ENCODE results near the gene TSPAN4.

The TSPAN4 gene

DNA sequence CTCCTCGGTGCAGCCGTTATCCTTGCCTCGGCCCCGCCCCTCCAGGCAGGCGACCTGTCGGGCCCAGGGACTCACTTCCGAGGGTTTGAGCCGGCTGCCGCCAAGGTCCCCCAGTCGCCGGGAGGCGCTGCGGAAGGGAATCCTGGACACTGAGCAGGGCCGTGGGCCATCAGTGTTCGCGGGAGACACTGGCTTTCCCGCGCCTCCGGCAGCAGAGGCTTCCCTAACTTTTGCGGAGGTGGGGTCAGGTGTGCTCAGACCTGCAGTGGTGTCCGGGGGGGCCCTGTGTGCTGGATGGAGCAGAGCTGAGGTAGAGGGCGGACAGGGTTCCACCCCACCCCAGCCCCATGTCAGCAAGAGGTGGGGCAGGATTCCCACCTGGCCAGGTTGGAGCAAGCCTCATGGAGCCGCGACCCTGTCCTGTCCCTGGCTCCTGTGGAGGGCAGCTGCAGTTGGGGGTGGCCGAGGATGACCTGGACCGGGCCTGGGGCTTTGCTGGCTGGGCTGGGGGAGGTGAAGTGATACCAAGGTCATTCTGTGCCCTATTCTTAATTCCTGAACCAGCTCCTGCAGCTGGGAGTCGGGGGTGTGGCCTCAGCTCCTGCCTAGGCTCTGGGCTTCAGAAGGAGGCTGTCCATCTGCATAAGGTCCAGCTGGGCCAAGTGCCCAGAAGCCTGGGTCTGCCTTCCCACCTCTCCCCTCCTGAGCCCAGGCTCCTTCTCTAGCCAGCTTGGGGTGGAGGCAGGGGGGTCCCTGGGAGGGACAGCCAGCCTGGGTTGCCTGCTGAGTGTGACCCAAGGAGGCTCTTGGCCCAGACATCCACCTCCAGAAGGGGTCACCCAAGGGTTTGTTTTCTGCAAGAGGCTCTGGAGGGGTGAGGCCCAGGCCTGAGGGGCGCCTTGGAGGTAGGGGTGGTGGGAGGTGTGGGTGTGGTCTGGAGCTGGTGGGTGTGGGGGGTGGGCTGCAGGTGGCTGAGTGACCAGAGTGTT, 8.4 kb downstream of the TSPAN4 start:
- no peak for DNase-seq

DNA sequence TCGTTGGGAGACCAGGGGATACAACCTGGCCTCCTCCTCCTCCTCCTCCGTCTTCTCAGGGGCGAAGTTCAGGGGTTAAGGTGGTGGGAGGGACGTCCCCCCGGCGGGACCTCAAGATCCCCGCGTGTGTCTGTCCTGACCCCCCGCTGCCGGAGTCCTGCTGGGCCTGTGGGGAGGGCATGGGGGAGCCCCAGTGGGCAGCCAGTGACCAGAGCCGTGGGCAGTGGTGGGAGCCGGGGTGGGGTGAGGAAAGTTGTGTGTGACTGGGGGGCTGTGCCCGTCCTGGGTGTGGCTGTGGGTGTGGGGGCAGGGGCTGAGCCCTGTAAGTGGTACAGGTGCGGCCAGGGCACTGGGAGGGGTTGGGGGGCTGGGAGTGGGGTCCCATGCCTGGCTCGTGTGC, 10.1 kb downstream of the TSPAN4 start:
- DNase-seq: no peak

DNA sequence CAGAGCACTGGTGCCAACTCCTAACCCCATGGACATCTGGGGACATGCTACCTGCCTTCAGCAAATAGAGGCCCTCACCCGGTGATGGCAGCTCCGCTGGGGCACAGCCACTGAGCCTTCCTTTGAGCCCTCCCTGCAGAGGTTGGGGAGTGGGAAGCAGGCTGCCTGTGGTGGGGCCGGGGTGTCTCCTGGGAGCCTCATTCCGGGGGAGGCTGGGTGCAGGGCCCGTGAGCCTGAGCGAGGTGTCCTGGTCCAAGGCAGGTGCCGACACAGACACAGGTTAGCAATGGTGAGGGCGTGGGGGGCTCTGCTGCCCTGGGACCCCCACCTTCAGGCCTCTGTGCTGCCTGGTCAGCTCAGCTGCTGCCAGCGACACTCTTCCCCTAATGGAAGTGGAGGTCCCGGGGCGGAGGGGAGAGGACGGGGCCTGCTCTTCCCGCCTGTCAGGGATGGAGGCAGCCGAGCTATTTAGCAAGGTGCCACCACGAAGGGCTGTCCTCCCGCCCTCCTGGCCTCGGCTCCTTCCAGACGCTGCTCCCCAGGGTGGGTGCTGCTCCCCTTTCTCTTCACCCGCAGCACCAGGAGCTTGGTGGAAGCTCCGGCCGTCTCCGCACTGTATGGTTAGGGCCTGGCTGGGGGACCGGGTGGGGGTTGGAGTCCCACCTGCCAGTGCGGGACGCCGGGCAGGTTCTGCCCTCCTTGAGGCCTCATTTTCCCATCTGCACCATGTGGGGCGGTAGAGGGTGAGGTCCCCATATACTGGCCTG, 11.2 kb downstream of the TSPAN4 start:
- no peak for DNase-seq

DNA sequence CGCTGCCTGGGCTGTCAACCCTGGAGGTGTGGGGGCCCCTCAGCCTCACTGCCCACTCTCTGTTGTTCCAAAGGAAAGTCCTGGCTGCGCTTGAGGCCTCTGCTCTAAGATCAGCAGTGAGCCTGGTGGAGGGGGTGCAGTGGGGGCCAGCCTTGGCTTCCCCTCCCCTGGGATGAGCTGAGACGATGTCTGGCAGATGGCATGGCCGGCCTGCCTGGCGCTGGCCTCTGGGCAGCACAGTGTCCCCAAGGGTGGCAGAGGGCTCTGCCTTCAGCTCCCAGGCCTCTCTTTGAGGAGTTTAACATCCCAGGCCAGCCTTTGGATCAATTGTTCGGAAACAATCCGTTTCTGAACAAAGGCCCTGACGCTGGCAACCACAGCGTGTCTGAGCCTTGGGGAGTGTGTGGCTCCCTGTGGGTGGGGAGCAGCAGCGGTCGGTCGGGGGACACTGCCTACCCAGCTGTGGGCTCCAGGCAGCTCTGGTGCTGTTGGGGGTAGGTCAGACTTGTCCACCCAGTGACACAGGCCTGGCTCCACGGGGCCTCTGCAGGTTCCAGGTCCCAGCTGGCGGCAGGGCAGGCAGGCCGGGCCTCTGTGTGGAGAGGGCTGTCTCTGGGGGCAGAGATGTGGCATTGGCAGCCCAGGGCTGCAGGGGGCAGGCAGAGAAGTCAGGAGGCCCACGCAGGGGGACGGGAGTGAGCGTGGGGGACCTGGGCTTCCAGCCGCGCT, 12.1 kb downstream of the TSPAN4 start:
- DNase-seq: no peak

DNA sequence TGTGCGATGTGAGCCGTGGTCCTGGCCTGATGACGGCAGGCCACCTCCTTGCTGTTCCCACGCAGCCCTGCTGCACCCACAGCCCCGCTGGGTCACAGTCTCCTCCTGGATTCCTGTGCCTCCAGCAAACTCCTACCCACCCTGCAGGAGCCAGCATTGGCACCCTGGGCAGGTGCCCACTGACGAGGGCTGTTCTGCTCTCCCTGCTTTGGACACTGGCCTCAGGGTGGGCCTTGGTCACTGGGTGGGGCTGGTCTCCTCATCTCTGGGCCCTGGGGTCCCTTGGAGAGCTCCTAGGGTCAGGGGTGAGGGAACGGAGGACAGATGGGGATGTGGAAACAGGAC, 12.7 kb downstream of the TSPAN4 start:
- DNase-seq: no peak

DNA sequence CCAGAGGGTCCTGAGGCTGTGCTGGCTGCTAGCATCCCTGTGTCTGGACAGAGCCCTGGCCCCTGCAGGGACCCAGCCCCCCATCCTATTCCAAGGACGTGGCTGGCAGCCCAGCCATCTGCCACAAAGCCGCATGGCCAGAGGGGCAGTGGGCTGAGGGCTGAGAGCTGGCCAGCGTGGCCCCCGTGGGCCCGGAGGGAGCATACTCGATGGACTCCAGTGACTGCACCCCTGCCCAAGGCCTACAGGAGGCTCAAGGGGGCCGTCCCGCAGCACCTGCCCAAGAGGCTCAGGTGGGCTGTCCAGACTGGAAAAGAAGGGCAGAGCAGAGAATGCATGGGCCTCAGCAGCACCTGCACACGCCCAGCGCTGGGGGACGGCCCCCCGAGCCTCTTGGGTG, 13.1 kb downstream of the TSPAN4 start:
- DNase-seq: no peak

DNA sequence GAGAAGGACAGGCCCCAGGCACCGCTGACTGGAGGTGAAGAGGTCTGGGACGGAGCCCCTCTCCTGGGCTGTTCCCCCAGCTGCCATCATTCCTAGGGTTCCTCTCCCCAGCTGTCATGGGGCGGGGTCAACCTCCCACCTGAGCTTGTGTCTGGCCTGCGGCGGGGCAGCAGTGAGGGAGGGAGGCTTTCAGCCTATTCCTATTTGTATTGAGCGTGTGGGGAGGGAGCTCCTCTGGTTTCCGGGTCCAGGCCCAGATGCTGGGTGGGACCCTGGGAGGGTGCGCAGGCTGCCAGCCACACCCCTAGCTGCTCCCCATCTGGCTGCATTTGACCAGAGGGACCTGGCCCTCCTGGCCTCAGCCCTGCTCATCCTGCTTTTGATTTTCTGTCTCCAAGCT, 13.7 kb downstream of the TSPAN4 start:
- DNase-seq: no peak

DNA sequence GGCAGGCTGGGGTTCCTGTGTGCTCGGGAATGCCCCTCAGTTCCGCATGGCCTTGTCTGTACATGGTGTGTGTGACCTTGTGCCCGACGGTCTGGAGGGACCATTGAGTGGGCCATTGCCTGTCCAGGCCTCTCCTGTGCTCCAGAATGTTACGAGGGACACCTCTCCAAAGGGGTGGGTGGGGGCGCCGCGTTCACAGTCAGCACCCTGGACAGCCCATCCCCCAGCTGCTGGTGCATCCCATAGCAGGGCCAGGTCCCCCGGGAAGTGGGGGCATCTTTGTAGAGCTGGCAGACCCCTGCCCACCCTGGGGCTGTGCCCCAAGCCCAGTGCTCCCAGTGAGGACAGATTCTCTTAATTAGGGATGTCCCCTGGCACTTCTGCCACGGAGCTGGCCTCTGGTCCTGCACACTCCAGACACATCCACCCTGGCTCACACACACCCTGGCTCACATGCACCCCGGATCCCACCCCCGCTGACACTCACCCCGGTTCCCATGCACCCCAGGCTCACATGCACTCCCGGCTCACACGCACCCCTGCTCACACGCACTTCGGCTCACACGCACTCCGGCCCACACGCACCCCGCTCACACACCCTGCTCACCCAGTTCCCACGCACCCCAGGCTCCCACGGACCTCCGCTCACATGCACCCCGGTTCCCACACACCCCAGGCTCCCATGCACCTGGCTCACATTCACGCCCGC, 15.6 kb downstream of the TSPAN4 start:
- no peak for DNase-seq

DNA sequence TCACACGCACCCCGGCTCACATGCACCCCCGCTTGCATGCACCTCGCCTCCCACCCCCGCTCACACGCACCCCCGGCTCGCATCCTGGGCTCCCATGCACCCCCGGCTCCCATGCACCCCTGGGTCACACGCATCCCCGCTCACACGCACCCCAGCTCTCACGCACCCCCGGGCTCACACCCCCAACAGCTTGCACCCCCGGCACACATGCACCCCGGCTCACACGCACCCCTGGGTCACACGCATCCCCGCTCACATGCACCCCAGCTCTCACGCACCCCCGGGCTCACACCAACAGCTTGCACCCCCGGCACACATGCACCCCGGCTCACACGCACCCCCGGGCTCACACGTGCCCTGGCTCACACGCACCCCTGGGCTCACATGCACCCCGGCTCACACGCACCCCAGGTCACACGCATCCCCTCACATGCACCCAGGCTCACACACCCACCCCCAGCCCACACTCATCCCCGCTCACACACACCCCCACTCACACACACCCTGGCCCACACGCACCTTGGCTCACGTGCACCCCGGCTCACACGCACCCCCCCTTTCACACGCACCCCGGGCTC, 16.2 kb downstream of the TSPAN4 start:
- DNase-seq: no peak

DNA sequence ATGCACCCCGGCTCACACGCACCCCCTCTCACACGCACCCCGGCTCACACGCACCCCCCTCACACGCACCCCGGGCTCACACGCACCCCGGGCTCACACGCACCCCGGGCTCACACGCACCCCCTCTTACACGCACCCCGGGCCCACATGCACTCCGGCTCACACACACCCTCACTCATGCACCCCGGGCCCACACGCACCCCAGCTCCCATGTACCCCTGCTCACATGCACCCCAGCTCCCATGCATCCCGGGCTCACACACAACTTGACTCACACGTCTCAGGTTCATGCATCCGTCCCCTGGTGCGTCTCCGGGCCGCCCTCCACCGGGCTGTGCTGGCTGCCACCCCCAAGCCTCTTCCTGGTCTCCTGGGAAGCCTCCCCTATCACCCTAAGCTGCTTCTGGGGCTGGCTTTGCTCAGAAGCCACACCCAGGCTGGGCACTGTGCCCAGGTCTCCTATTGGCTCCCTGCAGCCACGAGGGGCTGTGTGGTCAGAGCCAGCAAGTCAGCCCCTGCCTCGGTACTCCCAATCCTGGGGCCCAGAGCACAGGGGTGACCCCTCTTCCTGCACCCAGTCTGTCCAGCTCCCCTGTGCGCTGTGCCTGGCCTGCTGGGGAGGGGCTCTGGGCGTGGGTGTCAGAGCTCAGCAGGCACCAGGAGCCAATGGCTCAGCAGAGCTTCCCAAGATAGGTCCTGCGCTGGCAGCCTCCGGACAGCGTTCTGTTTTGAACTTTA, 16.9 kb downstream of the TSPAN4 start:
- DNase-seq: no peak

DNA sequence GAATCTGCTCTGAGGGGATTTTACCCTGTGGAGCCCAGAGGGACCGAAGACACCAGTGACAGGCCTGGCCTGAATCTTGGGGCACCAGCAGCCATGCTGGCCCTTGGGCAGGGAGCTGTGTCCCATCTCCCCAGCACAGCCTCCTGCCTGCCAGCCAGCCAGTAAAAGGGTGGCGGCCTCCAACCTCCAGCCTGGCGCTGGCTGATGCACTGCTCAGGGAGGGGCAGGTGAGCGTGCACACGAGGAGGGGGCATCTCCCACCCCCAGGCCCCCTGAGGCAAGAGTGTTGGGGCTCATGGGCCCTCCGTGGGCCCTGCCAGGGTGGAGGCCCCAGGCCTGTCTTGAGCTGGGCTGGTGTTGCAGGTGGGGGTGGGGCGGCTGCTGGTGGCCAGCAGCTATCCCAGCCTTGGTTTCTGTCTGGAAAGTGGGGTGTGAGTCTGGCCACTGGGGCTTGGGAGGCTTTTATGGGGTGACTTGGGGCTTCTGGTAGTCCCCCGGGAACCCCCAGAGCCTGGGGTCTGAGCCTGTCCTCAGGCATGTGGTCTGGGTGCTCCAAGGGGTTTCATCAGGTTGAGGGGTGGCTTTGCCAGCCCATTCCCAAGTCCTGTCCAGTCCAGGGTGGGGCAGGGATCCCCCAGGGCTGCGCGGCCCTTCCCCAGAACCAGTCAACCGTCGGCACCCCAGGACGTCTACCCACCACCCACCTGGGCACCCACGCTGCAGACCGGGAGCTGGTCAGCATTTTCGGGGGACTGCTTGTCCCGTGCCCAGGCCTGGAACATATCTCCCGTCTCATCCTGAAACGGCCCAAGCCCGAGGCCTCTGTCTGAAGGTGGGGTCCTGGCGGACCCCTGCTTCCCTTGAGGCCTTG, 17.8 kb downstream of the TSPAN4 start:
- no peak for DNase-seq

DNA sequence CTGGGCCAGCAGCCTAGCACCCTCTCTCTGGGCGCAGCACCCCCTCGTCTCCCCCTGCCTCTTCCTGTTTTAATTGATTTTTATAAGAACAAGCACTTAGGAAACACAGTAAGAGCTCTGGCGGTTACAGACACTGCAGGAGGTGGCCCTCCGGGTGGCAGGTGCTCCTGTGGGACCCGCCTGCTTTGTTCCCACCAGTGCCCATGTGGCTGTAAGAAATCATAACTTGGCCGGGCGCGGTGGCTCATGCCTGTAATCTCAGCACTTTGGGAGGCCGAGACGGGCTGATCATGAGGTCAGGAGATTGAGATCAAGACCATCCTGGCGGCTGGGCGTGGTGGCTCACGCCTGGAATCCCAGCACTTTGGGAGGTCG, 18.4 kb downstream of the TSPAN4 start:
- no peak for DNase-seq

DNA sequence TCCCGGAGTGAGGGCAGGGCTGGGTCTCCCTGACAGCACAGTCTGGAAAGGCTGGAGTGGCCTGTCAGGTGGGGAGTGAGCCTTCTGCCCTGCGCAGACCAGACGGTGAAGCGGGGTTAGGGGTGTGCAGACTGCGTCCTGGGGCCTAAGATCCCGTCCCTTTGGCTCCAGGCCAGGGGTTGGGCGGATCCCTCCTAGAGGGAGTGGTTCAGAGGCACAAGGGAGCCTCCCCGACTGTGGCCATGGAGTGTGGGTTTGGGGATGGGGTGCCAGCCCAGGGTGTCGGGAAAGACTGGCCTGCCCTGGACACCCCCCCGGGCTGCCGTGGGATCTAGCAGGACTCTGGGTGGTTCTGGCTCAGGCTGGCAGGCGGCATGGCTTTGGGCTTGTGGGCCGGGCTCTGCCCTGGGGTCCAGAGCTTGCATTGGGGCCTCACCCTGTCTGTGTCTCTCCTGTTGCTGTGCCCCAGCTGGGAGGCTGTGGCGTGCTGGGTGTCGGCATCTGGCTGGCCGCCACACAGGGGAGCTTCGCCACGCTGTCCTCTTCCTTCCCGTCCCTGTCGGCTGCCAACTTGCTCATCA, 19.5 kb downstream of the TSPAN4 start:
- no peak for DNase-seq

DNA sequence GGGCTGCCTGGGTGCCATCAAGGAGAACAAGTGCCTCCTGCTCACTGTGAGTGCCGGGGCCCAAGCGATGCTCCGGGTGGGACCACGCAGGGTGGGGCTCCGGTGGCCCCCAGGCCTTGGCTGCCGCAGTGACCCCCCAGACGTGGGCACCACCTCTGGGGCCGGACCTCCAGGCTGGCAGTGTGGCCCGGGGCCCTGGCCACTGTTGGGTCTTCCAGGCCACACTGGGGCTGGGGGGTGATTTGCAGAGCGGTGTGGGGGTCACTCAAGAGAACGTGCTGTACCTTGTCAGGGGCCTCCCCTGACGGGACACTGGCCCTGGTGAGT, 20.0 kb downstream of the TSPAN4 start:
- no peak for DNase-seq

DNA sequence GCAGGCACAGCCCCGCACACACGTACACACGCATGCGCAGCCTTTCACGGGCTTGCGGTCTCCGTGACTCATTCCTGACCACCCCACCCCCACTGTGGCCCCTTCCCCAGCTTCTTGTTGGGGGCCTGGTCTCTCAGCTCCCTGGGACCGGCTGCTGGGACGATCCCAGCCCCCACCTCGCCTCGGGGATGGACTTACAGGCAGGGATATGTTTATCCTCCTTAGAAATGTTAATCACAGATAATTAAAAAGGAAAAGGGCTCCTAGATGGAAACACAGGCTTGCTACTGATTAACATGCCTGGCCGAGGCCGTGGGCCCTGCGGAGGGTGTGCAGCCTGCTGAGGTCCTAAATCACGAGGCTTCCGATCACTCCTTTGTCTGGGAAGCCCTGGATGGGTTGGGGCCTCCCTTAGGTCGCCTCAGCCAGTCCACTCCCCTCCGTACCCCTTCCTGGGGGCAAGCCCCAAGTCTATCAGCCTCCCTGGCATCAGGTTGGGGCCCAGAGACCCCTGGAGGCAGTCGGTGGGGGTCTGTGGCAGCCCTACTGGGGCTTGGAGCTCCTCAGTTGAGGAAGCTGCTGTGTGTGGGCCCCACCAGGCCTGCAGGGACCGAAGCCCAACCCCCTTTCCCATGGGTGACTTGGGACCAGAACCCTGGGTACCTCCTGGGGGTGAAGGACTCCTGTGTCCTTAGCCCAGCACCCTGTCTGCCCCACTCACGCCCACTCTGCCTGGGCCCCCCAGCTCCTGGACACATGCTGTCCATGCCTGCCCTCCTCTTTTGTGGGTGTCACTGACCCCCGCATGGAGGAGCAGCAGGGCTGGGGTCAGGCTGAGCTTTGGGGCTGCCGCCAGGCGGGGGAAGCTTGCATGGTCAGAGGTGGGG, 20.6 kb downstream of the TSPAN4 start:
- no peak for DNase-seq

DNA sequence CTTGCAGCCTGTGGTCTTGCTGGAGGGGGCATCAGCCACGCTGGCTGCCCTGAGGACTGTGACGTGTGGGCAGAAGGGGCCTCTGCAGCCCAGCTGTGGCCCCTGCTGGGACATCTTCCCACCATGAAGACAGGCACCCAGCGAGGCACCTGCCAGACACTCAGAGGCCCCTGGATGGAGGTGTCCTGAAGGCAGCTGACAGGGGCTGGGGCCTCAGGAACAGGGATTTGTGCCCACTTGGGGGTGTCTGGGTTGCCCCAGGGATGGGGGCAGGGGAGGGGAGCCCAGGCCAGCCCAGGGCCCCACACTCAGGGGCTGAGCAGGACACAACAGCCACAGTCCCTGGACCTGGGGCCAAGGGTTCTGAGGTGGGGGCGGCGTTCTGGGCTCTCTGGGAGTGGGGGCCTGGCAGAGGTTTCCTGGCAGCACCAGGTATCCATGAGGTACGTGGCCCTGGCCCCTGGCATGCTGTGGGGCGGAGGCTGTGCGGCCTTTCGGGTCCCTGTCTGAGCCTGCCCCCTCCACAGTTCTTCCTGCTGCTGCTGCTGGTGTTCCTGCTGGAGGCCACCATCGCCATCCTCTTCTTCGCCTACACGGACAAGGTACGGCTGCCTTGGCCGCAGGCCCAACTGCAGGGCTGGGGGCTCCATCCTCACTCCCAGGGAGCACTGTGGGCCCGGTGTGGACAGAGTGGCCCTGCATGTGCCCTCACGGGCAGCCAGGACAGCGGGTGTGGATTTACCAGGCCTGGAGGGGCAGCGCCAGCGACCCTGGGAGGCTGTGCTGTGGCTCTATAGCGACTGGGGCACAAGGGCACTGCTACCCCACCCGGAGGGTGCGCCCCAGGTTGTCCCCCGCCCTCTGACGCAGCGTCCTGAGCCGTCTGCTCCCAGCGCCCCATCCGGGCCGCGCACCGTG, 21.5 kb downstream of the TSPAN4 start:
- no peak for DNase-seq

DNA sequence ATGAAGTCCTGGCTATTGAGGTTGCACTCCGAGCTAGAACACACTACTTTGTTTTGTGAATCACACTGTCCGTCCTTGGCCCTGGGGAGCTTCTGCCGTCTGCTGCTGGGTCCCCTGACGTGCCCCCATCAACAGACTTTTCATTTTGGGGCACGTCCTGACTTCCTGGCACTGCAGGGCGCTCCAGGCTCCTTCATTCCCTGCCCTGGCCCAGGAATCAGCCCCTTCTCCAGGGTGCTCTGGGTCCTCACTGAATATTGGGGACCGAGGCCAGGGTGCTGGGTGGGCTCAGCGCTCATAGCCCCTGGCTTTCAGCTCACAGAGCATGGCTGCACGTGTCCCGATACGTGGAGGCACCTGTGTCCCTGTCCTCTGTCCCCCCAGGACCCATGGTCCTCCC, 22.2 kb downstream of the TSPAN4 start:
- DNase-seq: no peak
